Panc1 (cell line): ENCODE data around the gene ZNF91. TPM values are rescaled to one million over a fixed set of nuclear protein-coding genes. Genes with fewer than 3 reads are reported as not detected.

Source experiments
- ATAC-seq: fragments of 200-7000 bp; cut with Tn5 transposase; 2 replicates; pipeline ENCODE4 v1.9.1; 2020; ENCODE audit warnings: mild to moderate bottlenecking, moderate library complexity
- BruUV-seq: library from RNA; stranded (reverse); fragments of 400-500 nt; replicated peaks from 2 replicates; lab custom pipeline; 2021; lab: Mats Ljungman, UMichigan
- CTCF ChIA-PET: fragments of 300-600 bp; sonication (Branson Sonifier 250); formaldehyde crosslinking; loops from one replicate; lab custom pipeline; 2022; ENCODE audit warnings: antibody characterized with exemption; lab: Charles Lee
- POLR2A ChIA-PET: fragments of 300-600 bp; sonication (Branson Sonifier 250); formaldehyde crosslinking; loops from one replicate; lab custom pipeline; 2022; ENCODE audit warnings: antibody characterized with exemption; lab: Charles Lee
- DNase-seq: peaks from one replicate; pipeline ENCODE4 v3.0.0-alpha.2; 2010; ENCODE audit warnings: low read depth, low spot score
- H3K27ac ChIP-seq: 2 replicates; pipeline ENCODE4 v1.5.1; 2011; ENCODE audit warnings: mild to moderate bottlenecking, low read length, inconsistent platforms
- H3K27me3 ChIP-seq: fragments of 200-500 bp; sonication (Bioruptor generic); 2 replicates; pipeline ENCODE4 v1.6.0; 2014; ENCODE audit warnings: low read length, inconsistent platforms; ENCODE audit not compliant: control insufficient read depth, insufficient read depth
- H3K36me3 ChIP-seq: fragments of 200-500 bp; sonication (Bioruptor generic); 2 replicates; pipeline ENCODE4 v1.5.1; 2014; ENCODE audit warnings: inconsistent platforms, mild to moderate bottlenecking, low read length, moderate library complexity; ENCODE audit not compliant: control insufficient read depth, insufficient read depth
- H3K4me1 ChIP-seq: 2 replicates; pipeline ENCODE4 v1.5.1; 2011; ENCODE audit warnings: inconsistent platforms, mild to moderate bottlenecking, low read length, moderate library complexity; ENCODE audit not compliant: control insufficient read depth, insufficient read depth
- H3K4me3 ChIP-seq, 2 experiments: 2 replicates each; pipeline ENCODE4 v1.5.1; 2011 to 2012; ENCODE audit warnings: low read depth in 2 of 2, low read length in 2 of 2, mild to moderate bottlenecking in 2 of 2, inconsistent platforms in 1 of 2, moderate library complexity in 1 of 2
- H3K9me3 ChIP-seq: fragments of 200-500 bp; sonication (Bioruptor generic); 2 replicates; pipeline ENCODE4 v1.5.1; 2014; ENCODE audit warnings: low read depth, mild to moderate bottlenecking, inconsistent platforms, low read length, moderate library complexity; ENCODE audit not compliant: control insufficient read depth, insufficient read depth
- POLR2AphosphoS5 ChIP-seq: IDR thresholded peaks from 2 replicates; pipeline ENCODE4 v1.6.1; 2012; ENCODE audit warnings: mild to moderate bottlenecking, low read depth, low read length, moderate library complexity
- SIN3A ChIP-seq: IDR thresholded peaks from 2 replicates; pipeline ENCODE4 v1.6.1; 2012; ENCODE audit warnings: low read depth, mild to moderate bottlenecking, low read length, moderate library complexity, borderline replicate concordance; ENCODE audit not compliant: insufficient read depth
- TCF7L2 ChIP-seq: IDR thresholded peaks from 2 replicates; pipeline ENCODE4 v1.6.1; 2011; ENCODE audit warnings: mild to moderate bottlenecking, low read depth, low read length, inconsistent platforms
- in situ Hi-C: cut with HindIII; loops from 2 replicates; pipeline ENCODE4 v1.10.0; 2016; ENCODE audit warnings: low sequenced_read_pairs, low pct_unique_long_range_greater_than_20kb
- intact Hi-C: fragments of 100-400 bp; cut with micrococcal nuclease; formaldehyde crosslinking; loops from one replicate; pipeline ENCODE4 v1.10.0; 2022; ENCODE audit not compliant: unreplicated experiment
- total RNA-seq: library from RNA; stranded (reverse); gene quantifications from one replicate; pipeline ENCODE4 v1.2.1, GENCODE V29; 2021; ENCODE audit not compliant: unreplicated experiment
- TF ChIP-seq, protein P1 (sequence below), 2 experiments: IDR thresholded peaks; 2 replicates each; pipeline ENCODE4 v1.6.1; 2011 to 2012; ENCODE audit warnings: low read depth in 2 of 2, control low read depth in 1 of 2, low read length in 1 of 2, mild to moderate bottlenecking in 1 of 2, moderate library complexity in 1 of 2; ENCODE audit not compliant: insufficient read depth in 1 of 2
- TF ChIP-seq, protein P2 (sequence below): fragments of 450-650 bp; IDR thresholded peaks from 2 replicates; pipeline ENCODE4 v1.5.1; 2017; ENCODE audit warnings: mild to moderate bottlenecking

ZNF91 gene
- total RNA-seq, 1 experiment from 2014 or later, result 20.6 TPM

DNA sequence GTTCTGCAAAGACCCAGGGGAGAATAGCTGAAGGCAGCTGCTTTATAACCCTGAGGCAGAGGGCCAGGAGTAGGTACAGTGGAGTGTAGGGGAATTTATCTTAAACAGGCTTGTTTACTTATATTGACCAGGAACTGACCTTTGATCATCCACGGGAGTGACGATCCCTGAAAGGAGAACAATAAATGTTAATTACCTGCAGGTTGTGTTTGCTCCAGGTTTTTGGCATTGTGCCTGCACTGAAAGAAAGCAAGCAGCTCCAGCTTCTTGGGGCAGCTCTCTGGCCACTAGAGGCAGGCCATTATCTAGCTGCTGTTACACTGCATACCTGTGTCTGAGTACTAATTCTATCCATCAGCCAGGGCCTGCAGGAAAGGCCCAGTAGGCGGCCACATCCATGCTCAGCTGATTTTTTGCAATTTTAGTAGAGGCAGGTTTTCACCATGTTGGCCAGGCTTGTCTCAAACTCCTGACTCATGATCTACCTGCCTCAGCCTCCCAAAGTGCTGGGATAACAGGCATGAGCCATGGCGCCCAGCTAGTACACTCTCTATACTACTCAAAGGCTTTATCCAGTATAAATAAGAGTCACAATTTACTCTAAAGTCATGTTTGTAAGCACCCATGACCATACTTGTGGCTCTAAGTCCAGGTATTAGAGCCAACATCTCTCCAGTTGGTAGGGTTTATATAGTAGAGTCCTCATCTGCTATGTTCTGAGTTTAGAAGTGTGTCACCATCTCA, 8.5 kb upstream of the ZNF91 start:
- TF ChIP-seq, protein P1, sequence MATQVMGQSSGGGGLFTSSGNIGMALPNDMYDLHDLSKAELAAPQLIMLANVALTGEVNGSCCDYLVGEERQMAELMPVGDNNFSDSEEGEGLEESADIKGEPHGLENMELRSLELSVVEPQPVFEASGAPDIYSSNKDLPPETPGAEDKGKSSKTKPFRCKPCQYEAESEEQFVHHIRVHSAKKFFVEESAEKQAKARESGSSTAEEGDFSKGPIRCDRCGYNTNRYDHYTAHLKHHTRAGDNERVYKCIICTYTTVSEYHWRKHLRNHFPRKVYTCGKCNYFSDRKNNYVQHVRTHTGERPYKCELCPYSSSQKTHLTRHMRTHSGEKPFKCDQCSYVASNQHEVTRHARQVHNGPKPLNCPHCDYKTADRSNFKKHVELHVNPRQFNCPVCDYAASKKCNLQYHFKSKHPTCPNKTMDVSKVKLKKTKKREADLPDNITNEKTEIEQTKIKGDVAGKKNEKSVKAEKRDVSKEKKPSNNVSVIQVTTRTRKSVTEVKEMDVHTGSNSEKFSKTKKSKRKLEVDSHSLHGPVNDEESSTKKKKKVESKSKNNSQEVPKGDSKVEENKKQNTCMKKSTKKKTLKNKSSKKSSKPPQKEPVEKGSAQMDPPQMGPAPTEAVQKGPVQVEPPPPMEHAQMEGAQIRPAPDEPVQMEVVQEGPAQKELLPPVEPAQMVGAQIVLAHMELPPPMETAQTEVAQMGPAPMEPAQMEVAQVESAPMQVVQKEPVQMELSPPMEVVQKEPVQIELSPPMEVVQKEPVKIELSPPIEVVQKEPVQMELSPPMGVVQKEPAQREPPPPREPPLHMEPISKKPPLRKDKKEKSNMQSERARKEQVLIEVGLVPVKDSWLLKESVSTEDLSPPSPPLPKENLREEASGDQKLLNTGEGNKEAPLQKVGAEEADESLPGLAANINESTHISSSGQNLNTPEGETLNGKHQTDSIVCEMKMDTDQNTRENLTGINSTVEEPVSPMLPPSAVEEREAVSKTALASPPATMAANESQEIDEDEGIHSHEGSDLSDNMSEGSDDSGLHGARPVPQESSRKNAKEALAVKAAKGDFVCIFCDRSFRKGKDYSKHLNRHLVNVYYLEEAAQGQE (IDR thresholded peaks at IDR 0.05; ENCODE audit: insufficient read depth in 1 of 2, low read depth in 2 of 2, low read length in 1 of 2), result no peak
- TF ChIP-seq SIN3A (no peak), POLR2AphosphoS5 (no peak), TCF7L2 (no peak)
- TF ChIP-seq, protein P2, sequence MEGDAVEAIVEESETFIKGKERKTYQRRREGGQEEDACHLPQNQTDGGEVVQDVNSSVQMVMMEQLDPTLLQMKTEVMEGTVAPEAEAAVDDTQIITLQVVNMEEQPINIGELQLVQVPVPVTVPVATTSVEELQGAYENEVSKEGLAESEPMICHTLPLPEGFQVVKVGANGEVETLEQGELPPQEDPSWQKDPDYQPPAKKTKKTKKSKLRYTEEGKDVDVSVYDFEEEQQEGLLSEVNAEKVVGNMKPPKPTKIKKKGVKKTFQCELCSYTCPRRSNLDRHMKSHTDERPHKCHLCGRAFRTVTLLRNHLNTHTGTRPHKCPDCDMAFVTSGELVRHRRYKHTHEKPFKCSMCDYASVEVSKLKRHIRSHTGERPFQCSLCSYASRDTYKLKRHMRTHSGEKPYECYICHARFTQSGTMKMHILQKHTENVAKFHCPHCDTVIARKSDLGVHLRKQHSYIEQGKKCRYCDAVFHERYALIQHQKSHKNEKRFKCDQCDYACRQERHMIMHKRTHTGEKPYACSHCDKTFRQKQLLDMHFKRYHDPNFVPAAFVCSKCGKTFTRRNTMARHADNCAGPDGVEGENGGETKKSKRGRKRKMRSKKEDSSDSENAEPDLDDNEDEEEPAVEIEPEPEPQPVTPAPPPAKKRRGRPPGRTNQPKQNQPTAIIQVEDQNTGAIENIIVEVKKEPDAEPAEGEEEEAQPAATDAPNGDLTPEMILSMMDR, result no peak
- ChIA-PET CTCF (no interaction called here), POLR2A (interaction anchor here (0.6 kb wide), 1 partner anchor 9 kb away, joined by 4 read pairs; no protein-coding TSS in a partner anchor)
- no TSS peak for BruUV-seq
- Histone ChIP-seq H3K4me1 (no peaks in the 10 kb centered on the region), H3K9me3 (no peaks in the 10 kb centered on the region), H3K27me3 (no peaks in the 10 kb centered on the region), H3K36me3 (no peaks in the 10 kb centered on the region), H3K4me3 (no peak overlapping the region), H3K27ac (no peak overlapping the region)
- in situ Hi-C loops (no loop called here), intact Hi-C loops (no loop called here)
- ATAC-seq (no peak), DNase-seq (no peak)

DNA sequence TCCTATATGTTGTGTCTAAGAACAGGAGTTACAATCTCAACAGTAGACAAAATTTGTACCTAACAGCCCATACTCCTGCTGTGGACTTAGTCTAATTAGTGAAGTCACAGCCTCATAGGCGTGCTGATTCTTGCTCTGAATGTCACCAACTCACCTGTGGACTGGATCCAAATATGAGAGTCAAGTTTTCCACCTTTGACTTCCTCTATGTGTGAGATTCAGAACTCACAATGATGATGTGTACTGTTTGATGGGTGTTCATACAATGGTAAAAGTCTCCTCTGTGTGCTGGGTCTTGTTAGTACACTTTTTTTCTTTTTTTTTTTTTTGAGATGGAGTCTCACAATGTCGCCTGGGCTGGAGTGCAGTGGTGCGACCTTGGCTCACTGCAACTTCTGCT, 7.8 kb upstream of the ZNF91 start:
- ChIA-PET POLR2A (interaction anchor here (0.6 kb wide), 1 partner anchor 8 kb away, joined by 4 read pairs; no protein-coding TSS in a partner anchor), CTCF (no interaction called here)
- Histone ChIP-seq H3K9me3 (no peaks in the 10 kb centered on the region), H3K4me3 (no peak overlapping the region), H3K4me1 (no peaks in the 10 kb centered on the region), H3K36me3 (no peaks in the 10 kb centered on the region), H3K27ac (no peak overlapping the region), H3K27me3 (no peaks in the 10 kb centered on the region)
- DNase-seq (no peak), ATAC-seq (no peak)
- intact Hi-C loops, result no loop called here
- TF ChIP-seq POLR2AphosphoS5, result no peak
- no peak for TF ChIP-seq TCF7L2
- TF ChIP-seq, protein P2, result no peak
- TF ChIP-seq SIN3A, result no peak
- TF ChIP-seq, protein P1 (IDR thresholded peaks at IDR 0.05; ENCODE audit: insufficient read depth in 1 of 2, low read depth in 2 of 2, low read length in 1 of 2), result no peak
- in situ Hi-C loops, result no loop called here
- no TSS peak for BruUV-seq
